ENCODE measurements around the gene TSG101.

GRCh38 chr11:18471995-18472394 lies 54.7 kb downstream of the TSG101 start:
- TF ChIP-seq POLR2AphosphoS5 (IDR thresholded peaks at IDR 0.05; ENCODE audit: borderline replicate concordance, low read depth, low read length) (no peak), EZH2 (IDR thresholded peaks at IDR 0.05) (no peak), FOXP2 (optimal IDR thresholded peaks at IDR 0.05; ENCODE audit: control extremely low read depth, extremely low read length, insufficient read depth) (no peak)

Measured in SK-N-MC (cell line).